HUES64 (cell line): ENCODE results near the gene ENO3.
"Not testable (repeated sequence)": the region's sequence is repeated elsewhere in the genome, so short reads cannot be mapped to it uniquely, and the experiment has no call there.

ENCODE experiments used
- H3K27ac ChIP-seq: 2 replicates; pipeline ENCODE4 v1.7.0; 2013; ENCODE audit warnings: low read depth, low read length, inconsistent platforms
- H3K27me3 ChIP-seq: 2 replicates; pipeline ENCODE4 v1.6.1; 2013; ENCODE audit warnings: mild to moderate bottlenecking, low read length; ENCODE audit not compliant: insufficient read depth
- H3K36me3 ChIP-seq: 2 replicates; pipeline ENCODE4 v1.6.1; 2013; ENCODE audit warnings: mild to moderate bottlenecking, low read length; ENCODE audit not compliant: insufficient read depth
- H3K4me1 ChIP-seq: 2 replicates; pipeline ENCODE4 v1.6.1; 2013; ENCODE audit warnings: mild to moderate bottlenecking, low read length, moderate library complexity; ENCODE audit not compliant: insufficient read depth
- H3K4me3 ChIP-seq: 2 replicates; pipeline ENCODE4 v1.5.1; 2013; ENCODE audit warnings: mild to moderate bottlenecking, low read length, moderate library complexity
- H3K9ac ChIP-seq: 2 replicates; pipeline ENCODE4 v1.6.1; 2013; ENCODE audit warnings: mild to moderate bottlenecking, low read depth, low read length
- H3K9me3 ChIP-seq: 2 replicates; pipeline ENCODE4 v1.6.1; 2013; ENCODE audit warnings: low read depth, low read length; ENCODE audit not compliant: insufficient read depth
- WGBS: fragments of 150-250, 120-280 bp; methylation state at CpG from one replicate; pipeline ENCODE4 v1.1.7; 2013; ENCODE audit warnings: missing lambda C conversion rate; 5-methylcytosine and 5-hydroxymethylcytosine counted together

ENO3 gene

DNA sequence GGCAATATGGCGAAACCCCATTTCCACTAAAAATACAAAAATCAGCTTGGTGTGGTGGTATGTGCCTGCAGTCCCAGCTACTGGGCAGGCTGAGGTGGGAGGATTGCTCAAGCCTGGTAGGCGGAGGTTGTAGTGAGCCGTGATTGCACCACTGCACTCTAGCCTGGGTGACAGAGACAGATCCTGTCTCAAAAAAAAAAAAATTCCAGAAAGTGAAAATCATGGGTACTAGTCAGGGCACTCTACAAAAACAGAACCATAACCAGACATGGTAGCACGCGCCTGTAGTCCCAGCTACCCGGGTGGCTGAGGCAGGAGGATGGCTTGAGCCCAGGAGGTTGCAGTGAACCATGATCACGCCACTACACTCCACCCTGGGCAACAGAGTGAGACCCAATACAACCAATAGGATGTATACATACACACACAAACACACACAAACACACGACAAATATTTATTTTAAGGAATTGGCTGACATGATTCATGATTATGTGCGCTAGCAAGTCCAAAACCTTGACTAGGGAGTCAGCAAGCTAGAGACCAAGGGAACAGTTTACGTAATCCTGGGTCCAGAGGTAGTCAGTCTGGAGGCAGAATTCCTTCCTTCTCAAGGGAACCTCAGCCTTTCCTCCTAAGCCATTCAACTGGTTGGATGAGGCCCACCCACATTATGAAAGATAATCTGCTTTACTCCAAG is 30.4 kb upstream of the ENO3 start:
- no peaks in the 10 kb centered on the region for H3K36me3 ChIP-seq
- WGBS = 95% methylated on average over 9 of the region's 10 CpGs
- peaks cover 10% of the 10 kb centered on the region for H3K4me1 ChIP-seq
- H3K27ac ChIP-seq = no peak overlapping the region
- H3K9me3 ChIP-seq = no peaks in the 10 kb centered on the region
- no peak overlapping the region for H3K9ac ChIP-seq
- no peaks in the 10 kb centered on the region for H3K27me3 ChIP-seq
- no peak overlapping the region for H3K4me3 ChIP-seq

DNA sequence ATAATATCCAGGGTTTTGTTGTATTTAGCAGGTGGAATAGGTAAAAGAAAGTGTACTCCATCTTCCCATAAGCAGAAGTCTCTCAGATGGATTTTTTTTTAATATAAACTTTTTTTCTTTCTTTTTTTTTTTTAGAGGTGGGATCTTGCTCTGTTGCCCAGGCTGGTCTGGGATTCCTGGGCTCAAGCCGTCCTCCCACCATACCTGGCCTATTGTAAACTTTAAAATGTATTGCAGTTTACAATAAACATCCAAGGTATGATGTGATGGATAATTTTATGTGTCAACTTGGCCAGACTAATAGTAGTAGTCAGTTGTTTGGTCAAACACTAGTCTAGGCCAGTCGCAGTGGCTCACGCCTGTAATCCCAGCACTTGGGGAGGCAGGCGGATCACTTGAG is 29.6 kb upstream of the ENO3 start:
- WGBS = 98% methylated on average over 3 of the region's 4 CpGs
- no peak overlapping the region for H3K9ac ChIP-seq
- no peak overlapping the region for H3K4me3 ChIP-seq
- H3K9me3 ChIP-seq = no peaks in the 10 kb centered on the region
- peaks cover 10% of the 10 kb centered on the region for H3K4me1 ChIP-seq
- no peaks in the 10 kb centered on the region for H3K36me3 ChIP-seq
- H3K27ac ChIP-seq = no peak overlapping the region
- no peaks in the 10 kb centered on the region for H3K27me3 ChIP-seq

DNA sequence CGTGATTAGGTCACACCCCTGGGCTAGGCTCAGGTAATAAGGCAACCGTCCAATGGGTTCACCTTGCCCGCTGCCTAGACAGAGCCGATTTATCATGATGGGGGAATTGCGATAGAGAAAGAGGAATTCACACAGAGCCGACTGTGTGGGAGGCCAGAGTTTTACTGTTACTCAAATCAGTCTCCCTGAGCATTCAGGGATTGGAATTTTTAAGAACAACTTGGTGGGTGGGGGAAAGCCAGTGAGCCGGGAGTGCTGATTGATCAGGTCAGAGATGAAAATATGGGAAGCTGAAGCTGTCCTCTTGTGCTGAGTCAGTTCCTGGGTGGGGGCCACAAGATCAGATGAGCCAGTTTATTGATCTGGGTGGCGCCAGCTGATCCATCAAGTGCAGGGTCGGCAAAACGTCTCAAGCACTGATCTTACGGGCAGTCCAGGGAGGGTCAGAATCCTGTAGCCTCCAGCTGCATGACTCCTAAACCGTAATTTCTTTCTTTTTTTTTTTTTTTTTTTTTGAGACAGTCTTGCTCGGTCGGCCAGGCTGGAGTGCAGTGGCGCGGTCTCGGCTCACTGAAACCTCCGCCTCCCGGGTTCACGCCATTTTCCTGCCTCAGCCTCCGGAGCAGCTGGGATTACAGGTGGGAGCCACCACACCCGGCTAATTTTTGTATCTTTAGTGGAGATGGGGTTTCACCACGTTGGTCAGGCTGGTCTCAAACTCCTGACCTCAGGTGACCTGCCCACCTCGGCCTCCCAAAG is 24.2 kb upstream of the ENO3 start:
- not testable (repeated sequence) for H3K4me3 ChIP-seq, H3K27me3 ChIP-seq, H3K27ac ChIP-seq, H3K36me3 ChIP-seq, H3K9ac ChIP-seq, H3K9me3 ChIP-seq, H3K4me1 ChIP-seq
- 95% methylated on average over 24 of the region's 24 CpGs for WGBS

DNA sequence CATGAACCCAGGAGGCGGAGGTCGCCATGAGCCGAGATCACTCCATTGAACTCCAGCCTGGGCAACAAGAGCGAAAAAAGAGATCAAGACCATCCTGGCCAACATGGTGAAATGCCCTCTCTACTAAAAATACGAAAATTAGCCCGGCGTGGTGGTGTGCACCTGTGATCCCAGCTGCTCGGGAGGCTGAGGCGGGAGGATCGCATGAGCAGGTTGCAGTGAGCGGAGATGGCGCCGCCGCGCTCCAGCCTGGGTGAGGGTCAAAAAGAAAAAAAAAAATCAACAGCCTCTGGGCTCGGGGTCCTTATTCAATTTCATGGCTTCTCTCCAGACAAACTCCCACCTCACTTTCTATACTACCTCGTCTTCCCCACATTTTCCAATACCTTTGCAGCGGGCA is 22.0 kb upstream of the ENO3 start:
- H3K36me3 ChIP-seq = no peaks in the 10 kb centered on the region
- H3K27ac ChIP-seq = no peak overlapping the region
- no peaks in the 10 kb centered on the region for H3K9me3 ChIP-seq
- no peak overlapping the region for H3K9ac ChIP-seq
- H3K4me3 ChIP-seq = no peak overlapping the region
- no peaks in the 10 kb centered on the region for H3K4me1 ChIP-seq
- 97% methylated on average over 18 of the region's 18 CpGs for WGBS
- H3K27me3 ChIP-seq = no peaks in the 10 kb centered on the region

DNA sequence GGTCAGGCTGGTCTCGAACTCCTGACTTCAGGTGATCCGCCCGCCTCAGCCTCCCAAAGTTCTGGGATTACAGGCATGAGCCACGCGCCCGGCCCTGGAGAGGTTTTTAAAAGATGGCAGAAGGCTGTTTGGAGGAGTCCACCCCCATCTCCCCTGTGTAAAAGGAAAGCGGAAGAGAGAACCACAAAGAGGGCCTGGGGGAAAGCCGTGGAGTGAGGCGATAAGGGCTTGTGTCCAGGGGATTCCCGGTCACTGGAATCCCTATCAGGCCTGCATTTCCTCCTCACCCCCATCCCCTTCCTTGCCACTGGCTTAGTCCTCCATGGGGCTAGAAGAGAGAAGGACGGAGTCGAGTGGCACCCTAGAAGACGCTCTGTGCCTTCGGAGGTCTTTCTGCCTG is 19.0 kb upstream of the ENO3 start, which contains the start of gene GP1BA:
TSS of gene GP1BA (plus strand) at position 315 of the 400 bp plus-strand sequence. CDS start 328 bp downstream, outside the sequence.
- 93% methylated on average over 14 of the region's 14 CpGs for WGBS
- no peak within 1 kb of the TSS for H3K9ac ChIP-seq
- no peak within 1 kb of the TSS for H3K4me3 ChIP-seq
- no peak within 1 kb of the TSS for H3K27ac ChIP-seq
- no peaks in the 10 kb centered on the region for H3K27me3 ChIP-seq
- H3K4me1 ChIP-seq = no peaks in the 10 kb centered on the region
- H3K9me3 ChIP-seq = no peaks in the 10 kb centered on the region
- peaks cover 5% of the 10 kb centered on the region for H3K36me3 ChIP-seq

DNA sequence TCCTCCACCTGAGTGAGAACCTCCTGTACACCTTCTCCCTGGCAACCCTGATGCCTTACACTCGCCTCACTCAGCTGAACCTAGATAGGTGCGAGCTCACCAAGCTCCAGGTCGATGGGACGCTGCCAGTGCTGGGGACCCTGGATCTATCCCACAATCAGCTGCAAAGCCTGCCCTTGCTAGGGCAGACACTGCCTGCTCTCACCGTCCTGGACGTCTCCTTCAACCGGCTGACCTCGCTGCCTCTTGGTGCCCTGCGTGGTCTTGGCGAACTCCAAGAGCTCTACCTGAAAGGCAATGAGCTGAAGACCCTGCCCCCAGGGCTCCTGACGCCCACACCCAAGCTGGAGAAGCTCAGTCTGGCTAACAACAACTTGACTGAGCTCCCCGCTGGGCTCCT is 18.2 kb upstream of the ENO3 start:
- H3K9ac ChIP-seq = no peak overlapping the region
- 90% methylated on average over 12 of the region's 12 CpGs for WGBS
- H3K4me1 ChIP-seq = no peaks in the 10 kb centered on the region
- peaks cover 13% of the 10 kb centered on the region for H3K36me3 ChIP-seq
- no peak overlapping the region for H3K27ac ChIP-seq
- no peaks in the 10 kb centered on the region for H3K9me3 ChIP-seq
- H3K4me3 ChIP-seq = no peak overlapping the region
- H3K27me3 ChIP-seq = no peaks in the 10 kb centered on the region

DNA sequence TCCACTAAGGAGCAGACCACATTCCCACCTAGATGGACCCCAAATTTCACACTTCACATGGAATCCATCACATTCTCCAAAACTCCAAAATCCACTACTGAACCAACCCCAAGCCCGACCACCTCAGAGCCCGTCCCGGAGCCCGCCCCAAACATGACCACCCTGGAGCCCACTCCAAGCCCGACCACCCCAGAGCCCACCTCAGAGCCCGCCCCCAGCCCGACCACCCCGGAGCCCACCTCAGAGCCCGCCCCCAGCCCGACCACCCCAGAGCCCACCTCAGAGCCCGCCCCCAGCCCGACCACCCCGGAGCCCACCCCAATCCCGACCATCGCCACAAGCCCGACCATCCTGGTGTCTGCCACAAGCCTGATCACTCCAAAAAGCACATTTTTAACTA is 17.3 kb upstream of the ENO3 start:
- Histone ChIP-seq H3K9me3 (no peaks in the 10 kb centered on the region), H3K27ac (no peak overlapping the region), H3K27me3 (no peaks in the 10 kb centered on the region), H3K36me3 (peaks cover 21% of the 10 kb centered on the region), H3K4me3 (no peak overlapping the region), H3K9ac (no peak overlapping the region), H3K4me1 (peaks cover 3% of the 10 kb centered on the region; the same call in 1 of the 2 replicates)
- WGBS = 92% methylated on average over 16 of the region's 16 CpGs

DNA sequence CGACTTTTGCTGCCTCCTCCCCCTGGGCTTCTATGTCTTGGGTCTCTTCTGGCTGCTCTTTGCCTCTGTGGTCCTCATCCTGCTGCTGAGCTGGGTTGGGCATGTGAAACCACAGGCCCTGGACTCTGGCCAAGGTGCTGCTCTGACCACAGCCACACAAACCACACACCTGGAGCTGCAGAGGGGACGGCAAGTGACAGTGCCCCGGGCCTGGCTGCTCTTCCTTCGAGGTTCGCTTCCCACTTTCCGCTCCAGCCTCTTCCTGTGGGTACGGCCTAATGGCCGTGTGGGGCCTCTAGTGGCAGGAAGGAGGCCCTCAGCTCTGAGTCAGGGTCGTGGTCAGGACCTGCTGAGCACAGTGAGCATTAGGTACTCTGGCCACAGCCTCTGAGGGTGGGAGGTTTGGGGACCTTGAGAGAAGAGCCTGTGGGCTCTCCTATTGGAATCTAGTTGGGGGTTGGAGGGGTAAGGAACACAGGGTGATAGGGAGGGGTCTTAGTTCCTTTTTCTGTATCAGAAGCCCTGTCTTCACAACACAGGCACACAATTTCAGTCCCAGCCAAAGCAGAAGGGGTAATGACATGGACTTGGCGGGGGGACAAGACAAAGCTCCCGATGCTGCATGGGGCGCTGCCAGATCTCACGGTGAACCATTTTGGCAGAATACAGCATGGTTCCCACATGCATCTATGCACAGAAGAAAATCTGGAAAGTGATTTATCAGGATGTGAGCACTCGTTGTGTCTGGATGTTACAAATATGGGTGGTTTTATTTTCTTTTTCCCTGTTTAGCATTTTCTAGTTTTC is 16.5 kb upstream of the ENO3 start:
- Histone ChIP-seq H3K27me3 (no peaks in the 10 kb centered on the region), H3K9me3 (no peaks in the 10 kb centered on the region), H3K4me1 (peaks cover 9% of the 10 kb centered on the region; the same call in 1 of the 2 replicates), H3K4me3 (no peak overlapping the region), H3K27ac (0 out of 2 replicates have a peak overlapping the region, but pooled peaks have one; percentile 6), H3K9ac (no peak overlapping the region), H3K36me3 (peaks cover 21% of the 10 kb centered on the region)
- 67% methylated on average over 14 of the region's 14 CpGs for WGBS

DNA sequence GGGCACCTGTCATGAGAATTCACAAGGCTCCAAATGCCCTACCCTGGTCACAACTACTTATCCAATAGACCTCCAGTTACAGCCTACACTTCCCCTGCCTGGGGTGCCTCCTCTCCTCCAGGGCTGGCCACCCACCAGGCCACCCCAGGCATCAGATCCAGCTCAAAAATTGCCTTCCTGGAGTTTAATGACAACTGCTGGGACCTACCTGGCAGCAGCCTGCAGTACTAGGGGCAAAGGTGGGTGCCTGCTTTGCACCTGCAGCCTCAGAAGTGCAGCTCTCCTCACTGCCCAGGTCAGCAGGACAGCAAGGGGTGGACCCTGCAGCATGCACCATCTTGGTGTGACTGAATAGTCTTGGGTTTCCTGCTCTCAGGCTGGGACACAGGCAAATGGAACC is 15.3 kb upstream of the ENO3 start:
- no peaks in the 10 kb centered on the region for H3K9me3 ChIP-seq
- no peak overlapping the region for H3K9ac ChIP-seq
- H3K27me3 ChIP-seq = no peaks in the 10 kb centered on the region
- H3K4me3 ChIP-seq = no peak overlapping the region
- H3K36me3 ChIP-seq = peaks cover 21% of the 10 kb centered on the region
- no peak overlapping the region for H3K27ac ChIP-seq
- H3K4me1 ChIP-seq = peaks cover 9% of the 10 kb centered on the region; the same call in 1 of the 2 replicates

DNA sequence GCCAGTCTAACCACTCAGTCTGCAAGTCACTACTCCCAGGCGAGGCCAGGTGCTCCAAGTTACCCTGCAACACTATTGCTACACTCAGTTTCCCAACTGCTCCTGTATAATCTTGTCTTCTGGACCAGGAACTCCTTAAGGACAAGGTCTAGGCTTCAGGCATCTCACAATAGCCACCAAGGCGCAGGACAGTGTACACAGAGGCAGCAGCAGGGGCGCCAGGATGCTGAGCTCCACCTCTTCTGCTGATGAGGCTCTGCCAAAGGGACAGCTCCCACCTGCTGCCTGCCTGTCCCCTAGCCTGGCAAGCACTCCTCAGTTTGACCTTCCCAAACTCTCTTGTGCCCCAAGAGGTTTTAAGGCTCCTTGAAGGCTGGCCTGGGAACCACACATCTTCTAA is 14.5 kb upstream of the ENO3 start:
- H3K4me1 ChIP-seq = peaks cover 13% of the 10 kb centered on the region; the same call in 1 of the 2 replicates
- H3K9me3 ChIP-seq = no peaks in the 10 kb centered on the region
- 93% methylated on average over 3 of the region's 3 CpGs for WGBS
- peaks cover 21% of the 10 kb centered on the region for H3K36me3 ChIP-seq
- no peak overlapping the region for H3K9ac ChIP-seq
- no peak overlapping the region for H3K27ac ChIP-seq
- H3K4me3 ChIP-seq = no peak overlapping the region
- H3K27me3 ChIP-seq = no peaks in the 10 kb centered on the region

DNA sequence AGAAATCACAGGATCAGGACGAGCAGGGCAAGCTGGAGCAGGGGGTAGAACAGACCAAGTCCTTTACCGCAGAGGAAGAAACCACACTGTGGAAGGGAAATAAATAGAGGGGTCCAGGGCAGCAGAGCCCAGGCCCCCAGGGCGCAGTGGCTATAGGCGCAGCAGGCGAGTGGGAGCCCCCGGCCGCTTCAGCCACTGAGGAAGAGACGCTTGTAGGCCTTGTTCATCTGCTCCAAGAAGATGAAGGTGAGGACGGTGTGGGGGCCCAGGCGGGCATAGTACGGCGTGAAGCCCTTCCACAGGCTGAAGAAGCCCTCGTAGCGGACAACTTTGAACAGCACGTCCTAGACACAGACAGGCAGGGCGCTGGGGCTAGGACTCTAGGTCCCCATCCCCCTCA is 13.4 kb upstream of the ENO3 start:
- no peak overlapping the region for H3K27ac ChIP-seq
- H3K27me3 ChIP-seq = no peaks in the 10 kb centered on the region
- no peak overlapping the region for H3K4me3 ChIP-seq
- peaks cover 13% of the 10 kb centered on the region; the same call in 1 of the 2 replicates for H3K4me1 ChIP-seq
- H3K9me3 ChIP-seq = no peaks in the 10 kb centered on the region
- WGBS = 95% methylated on average over 16 of the region's 16 CpGs
- no peak overlapping the region for H3K9ac ChIP-seq
- H3K36me3 ChIP-seq = peaks cover 29% of the 10 kb centered on the region
